PC-9 (cell line): ENCODE results near the gene CCDC150.

Experiments
- CTCF ChIP-seq: fragments of 200-600 bp; sonication (generic); conservative IDR thresholded peaks from 2 replicates; pipeline ENCODE4 v1.6.1; 2017; ENCODE audit warnings: mixed run types, antibody characterized with exemption, mild to moderate bottlenecking, moderate library complexity
- EZH2 ChIP-seq: fragments of 200-600 bp; sonication (generic); IDR thresholded peaks from 2 replicates; pipeline ENCODE4 v1.8.0; 2017; ENCODE audit warnings: antibody characterized with exemption, low read depth

- TF ChIP-seq CTCF (no peak), EZH2 (no peak)
Observed at GRCh38 chr2:196697825-196698224, 58.3 kb downstream of the CCDC150 start.
